Neural cell (in vitro differentiated cells): ENCODE measurements around the gene SGSH.

Experiments
- EP300 ChIP-seq: fragments of 450-650 bp; conservative IDR thresholded peaks from 2 replicates; pipeline ENCODE4 v1.6.1; 2014; ENCODE audit warnings: antibody characterized with exemption, mild to moderate bottlenecking, moderate library complexity; ENCODE audit not compliant: poor library complexity, severe bottlenecking
- POLR2AphosphoS5 ChIP-seq: IDR thresholded peaks from 2 replicates; pipeline ENCODE4 v1.6.1; 2012
- TF ChIP-seq, protein P1 (sequence below): fragments of 450-650 bp; IDR thresholded peaks from 2 replicates; pipeline ENCODE4 v1.5.1; 2014; ENCODE audit warnings: antibody characterized with exemption, mild to moderate bottlenecking, moderate library complexity; ENCODE audit not compliant: poor library complexity, severe bottlenecking

DNA sequence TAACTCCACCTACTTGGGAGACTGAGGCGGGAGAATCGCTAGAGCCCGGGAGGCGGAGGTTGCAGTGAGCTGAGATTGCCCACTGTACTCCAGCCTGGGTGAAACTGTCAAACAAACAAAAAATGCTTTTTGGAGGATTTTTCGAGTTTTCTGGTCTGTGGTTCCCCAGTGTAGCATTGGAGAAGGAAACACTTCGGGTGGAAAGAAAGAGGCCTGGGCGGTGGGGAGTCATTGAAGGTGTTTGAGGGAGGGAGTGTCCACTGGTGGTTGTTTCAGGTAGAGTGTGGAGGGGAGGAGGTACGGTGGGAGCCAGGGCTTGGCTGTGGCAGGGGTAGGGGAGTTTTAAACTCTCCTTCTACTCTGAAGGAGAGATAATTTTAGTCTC, 41.8 kb upstream of the SGSH start:
- TF ChIP-seq, protein P1, sequence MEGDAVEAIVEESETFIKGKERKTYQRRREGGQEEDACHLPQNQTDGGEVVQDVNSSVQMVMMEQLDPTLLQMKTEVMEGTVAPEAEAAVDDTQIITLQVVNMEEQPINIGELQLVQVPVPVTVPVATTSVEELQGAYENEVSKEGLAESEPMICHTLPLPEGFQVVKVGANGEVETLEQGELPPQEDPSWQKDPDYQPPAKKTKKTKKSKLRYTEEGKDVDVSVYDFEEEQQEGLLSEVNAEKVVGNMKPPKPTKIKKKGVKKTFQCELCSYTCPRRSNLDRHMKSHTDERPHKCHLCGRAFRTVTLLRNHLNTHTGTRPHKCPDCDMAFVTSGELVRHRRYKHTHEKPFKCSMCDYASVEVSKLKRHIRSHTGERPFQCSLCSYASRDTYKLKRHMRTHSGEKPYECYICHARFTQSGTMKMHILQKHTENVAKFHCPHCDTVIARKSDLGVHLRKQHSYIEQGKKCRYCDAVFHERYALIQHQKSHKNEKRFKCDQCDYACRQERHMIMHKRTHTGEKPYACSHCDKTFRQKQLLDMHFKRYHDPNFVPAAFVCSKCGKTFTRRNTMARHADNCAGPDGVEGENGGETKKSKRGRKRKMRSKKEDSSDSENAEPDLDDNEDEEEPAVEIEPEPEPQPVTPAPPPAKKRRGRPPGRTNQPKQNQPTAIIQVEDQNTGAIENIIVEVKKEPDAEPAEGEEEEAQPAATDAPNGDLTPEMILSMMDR: no peak
- TF ChIP-seq POLR2AphosphoS5: no peak
- no peak for TF ChIP-seq EP300
